Loucy (cell line): Measurements from ENCODE around the gene PTGFRN.

Experiments used
- EZH2phosphoT487 ChIP-seq: fragments of 200-600 bp; IDR thresholded peaks from 2 replicates; pipeline ENCODE4 v1.6.1; 2018; ENCODE audit warnings: antibody characterized with exemption, mild to moderate bottlenecking, moderate library complexity, borderline replicate concordance
- TF ChIP-seq, protein P1 (sequence below): fragments of 200-600 bp; sonication (generic); conservative IDR thresholded peaks from 2 replicates; pipeline ENCODE4 v1.5.1; 2014; ENCODE audit warnings: mild to moderate bottlenecking, antibody characterized with exemption, low read length

DNA sequence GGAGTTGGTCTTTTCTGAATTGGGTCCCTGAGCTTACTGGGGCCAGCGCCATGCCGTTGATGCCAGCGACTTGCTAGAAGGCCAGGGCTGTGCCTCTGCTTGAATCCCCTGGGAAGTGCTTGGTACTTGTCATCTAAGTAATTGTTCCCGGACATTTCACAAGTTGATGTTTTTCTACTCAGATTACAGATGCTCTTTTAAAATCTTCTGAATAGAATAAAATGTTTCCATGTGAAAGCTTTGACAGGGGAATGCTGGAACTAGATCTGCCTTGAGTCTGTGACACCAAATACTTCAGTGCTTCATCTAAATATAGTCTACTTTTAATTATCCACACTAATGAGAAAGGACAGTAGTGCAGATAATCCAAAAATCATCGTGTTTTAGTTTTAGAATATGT is 38.3 kb downstream of the PTGFRN start:
- TF ChIP-seq, protein P1, sequence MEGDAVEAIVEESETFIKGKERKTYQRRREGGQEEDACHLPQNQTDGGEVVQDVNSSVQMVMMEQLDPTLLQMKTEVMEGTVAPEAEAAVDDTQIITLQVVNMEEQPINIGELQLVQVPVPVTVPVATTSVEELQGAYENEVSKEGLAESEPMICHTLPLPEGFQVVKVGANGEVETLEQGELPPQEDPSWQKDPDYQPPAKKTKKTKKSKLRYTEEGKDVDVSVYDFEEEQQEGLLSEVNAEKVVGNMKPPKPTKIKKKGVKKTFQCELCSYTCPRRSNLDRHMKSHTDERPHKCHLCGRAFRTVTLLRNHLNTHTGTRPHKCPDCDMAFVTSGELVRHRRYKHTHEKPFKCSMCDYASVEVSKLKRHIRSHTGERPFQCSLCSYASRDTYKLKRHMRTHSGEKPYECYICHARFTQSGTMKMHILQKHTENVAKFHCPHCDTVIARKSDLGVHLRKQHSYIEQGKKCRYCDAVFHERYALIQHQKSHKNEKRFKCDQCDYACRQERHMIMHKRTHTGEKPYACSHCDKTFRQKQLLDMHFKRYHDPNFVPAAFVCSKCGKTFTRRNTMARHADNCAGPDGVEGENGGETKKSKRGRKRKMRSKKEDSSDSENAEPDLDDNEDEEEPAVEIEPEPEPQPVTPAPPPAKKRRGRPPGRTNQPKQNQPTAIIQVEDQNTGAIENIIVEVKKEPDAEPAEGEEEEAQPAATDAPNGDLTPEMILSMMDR: no peak
- no peak for TF ChIP-seq EZH2phosphoT487
